HG02678 (cell line): ENCODE results near the gene C13orf46.
"Not testable (repeated sequence)": the region's sequence is repeated elsewhere in the genome, so short reads cannot be mapped to it uniquely, and the experiment has no call there.

Experiments
- ATAC-seq: cut with Tn5 transposase; IDR thresholded peaks from one replicate; pipeline ENCODE4 v1.9.1; 2021; ENCODE audit warnings: mild to moderate bottlenecking, moderate library complexity; ENCODE audit not compliant: unreplicated experiment

The C13orf46 gene

GRCh38 chr13:113995051-113995601, 21.2 kb upstream of the C13orf46 start:
- ATAC-seq: no peak

- no peak for ATAC-seq
Measured at GRCh38 chr13:113992276-113993005, 18.6 kb upstream of the C13orf46 start.

DNA sequence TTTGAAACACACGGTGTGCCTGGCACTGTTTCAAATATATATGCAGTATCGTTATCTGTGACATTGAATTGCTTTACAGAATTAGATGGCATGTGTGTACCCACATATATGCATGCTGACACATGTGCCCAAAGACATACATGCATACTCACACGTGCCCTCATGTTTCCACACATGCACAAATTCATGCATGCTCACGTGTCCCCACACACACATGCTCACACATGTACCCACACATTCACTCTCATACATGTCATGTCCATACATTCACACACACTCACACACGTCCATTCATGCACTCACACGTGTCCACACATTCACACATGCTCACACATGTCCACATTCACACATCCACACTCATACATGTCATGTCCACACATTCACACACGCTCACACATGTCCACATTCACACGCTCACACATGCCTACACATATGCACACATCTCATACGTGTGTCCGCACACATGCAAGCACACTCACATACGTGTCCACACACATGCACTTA, 17.9 kb upstream of the C13orf46 start:
- ATAC-seq: no peak

DNA sequence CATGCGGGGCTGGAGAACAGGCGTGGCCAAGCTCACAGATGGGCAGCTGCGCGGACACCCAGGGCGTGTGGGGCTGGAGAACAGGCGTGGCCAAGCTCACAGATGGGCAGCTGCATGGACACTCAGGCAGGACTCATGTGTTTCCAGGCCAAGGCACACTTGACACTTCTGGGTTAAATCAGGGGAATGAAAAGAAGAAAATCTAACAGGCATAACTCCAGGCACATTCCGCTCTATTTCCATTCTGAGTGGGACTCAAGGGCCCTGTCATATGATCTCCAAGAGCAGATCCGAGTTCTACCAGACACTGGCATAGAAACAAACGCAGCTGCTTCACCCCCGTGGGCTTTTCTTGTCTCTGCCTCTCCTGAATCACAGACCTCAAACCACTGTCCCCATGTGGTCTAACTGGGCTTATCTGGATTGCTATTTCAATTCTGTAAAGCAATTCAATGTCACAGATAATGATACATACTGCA, 17.4 kb upstream of the C13orf46 start:
- ATAC-seq: no peak

- ATAC-seq: no peak
Measured at GRCh38 chr13:113990321-113990837, 16.5 kb upstream of the C13orf46 start.

GRCh38 chr13:113989585-113990300, 15.9 kb upstream of the C13orf46 start:
- no peak for ATAC-seq

DNA sequence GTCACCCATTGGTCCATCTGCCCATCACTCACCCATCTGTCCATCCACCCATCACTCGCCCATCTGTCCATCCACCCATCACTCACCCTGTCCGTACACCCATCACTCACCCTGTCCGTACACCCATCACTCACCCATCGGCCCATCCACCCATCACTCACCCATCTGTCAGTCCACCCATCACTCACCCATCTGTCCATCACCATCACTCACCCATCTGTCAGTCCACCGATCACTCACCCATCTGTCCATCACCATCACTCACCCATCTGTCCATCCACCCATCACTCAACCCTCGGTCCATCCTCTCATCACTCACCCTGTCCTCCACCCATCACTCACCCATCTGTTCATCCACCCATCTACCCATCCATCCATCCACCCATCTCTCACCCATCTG, 15.0 kb upstream of the C13orf46 start:
- not testable (repeated sequence) for ATAC-seq

DNA sequence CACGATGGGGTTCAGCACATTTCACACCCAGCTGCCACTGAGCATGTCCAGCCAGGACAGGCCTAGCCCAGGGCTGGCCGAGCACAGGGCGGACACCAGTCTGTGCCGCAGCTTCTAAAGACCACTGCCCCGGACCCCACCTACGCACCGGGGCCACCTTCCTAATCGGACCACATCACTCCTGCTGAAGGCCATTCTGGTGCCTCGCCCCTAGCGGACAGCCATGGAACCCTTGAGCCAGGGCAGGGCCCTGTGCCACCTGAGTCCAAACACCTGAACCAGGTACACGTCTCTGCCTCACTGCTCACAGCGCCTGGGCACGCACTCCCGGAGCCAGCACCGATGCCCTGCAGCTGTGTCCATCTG, 8.4 kb upstream of the C13orf46 start:
- no peak for ATAC-seq

- ATAC-seq: no peak
Measured at GRCh38 chr13:113981611-113982295, 7.9 kb upstream of the C13orf46 start.

GRCh38 chr13:113981194-113981605, 7.3 kb upstream of the C13orf46 start:
- no peak for ATAC-seq

DNA sequence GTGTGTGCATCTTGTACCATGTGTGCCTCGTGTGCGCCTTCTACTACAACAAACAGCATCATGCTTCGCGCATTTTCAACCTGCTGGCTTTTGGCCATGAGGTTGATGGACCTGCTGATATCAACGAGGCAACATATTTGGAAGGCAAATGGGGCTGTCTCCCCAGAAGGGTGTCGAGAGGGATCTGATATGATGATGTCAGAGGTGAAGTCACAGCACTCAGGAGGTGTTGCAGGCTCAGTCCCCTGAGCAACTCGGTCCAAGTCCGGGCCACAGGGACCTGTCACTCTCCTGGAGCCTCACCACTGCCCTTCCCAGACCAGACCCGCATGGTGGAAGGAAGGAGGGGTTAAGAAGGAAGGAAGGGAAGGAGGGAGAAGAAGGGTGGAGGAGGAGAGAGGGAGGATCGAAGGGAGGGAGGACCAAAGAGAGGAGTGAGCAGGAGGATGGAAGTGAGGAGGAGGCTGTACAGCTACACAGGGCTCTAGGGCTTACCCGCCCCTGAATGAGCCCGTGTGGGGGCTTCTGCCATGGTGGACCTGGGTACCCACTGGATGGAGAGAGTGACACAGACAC, 6.7 kb upstream of the C13orf46 start:
- ATAC-seq: no peak

- ATAC-seq: no peak
Measured at GRCh38 chr13:113979791-113980471, 6.1 kb upstream of the C13orf46 start.

- no peak for ATAC-seq
Measured at GRCh38 chr13:113978741-113979481, 5.0 kb upstream of the C13orf46 start.

DNA sequence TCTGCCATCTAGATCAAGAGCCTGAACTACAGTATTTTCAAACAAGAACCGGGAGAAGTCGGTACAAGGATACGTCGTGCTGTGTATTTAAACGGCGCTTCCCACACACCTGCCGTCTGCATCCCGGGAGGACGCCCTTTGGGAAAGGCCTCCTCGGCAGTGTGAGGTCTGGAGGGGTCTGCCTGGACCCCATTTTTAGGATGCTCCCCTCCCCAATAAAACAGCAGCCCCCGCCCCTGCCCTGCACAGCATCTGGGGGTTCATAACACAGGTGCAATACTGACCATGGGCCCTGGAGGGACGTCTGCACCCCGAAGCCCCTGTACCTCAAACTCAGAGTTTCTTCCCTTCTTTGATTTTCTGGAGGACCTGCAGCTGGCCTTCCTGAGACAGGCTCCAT, 4.1 kb upstream of the C13orf46 start:
- ATAC-seq: no peak

- ATAC-seq: no peak
Measured at GRCh38 chr13:113976711-113977684, 3.1 kb upstream of the C13orf46 start.

DNA sequence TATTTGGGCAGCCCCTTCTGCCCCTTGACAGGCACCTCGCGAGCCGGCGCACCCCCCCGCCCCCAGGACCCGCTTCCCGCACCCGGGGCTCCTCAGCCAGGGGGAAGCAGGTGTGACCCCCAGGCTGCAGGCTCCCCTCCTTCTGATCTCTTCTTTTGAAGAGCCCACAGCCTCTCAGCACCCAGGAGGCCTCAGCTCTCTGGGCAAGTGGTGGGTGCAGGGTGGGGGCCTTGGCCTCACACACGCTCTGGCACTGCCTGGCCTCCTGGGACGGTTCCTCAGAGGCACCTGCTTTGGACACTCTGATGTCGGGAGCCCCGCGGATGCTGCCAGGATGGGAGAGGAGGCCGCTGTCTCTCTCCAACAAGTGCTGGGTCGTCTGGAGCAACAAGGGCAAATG, 1.5 kb upstream of the C13orf46 start:
- no peak for ATAC-seq

GRCh38 chr13:113974304-113975281, 717 bp upstream of the C13orf46 start:
- ATAC-seq: no peak
